Spleen (tissue), 11 donors: Measurements from ENCODE around the gene DENND1A. TPM values are rescaled to one million over a fixed set of nuclear protein-coding genes. Genes with fewer than 3 reads are reported as not detected.

Experiments used
- DNase-seq: peaks from one replicate; pipeline ENCODE4 v3.0.0-alpha.2; 2020
- H3K27ac ChIP-seq, 8 donors: fragments of 200-600 bp; sonication (generic) in 7 of 8; 1 replicate in 4 of 8; 2 replicates in 4 of 8; pipeline versions ENCODE4 v1.5.0 to v1.8.0; 2016 to 2021; ENCODE audit warnings: inconsistent platforms in 4 of 8, mild to moderate bottlenecking in 4 of 8, moderate library complexity in 1 of 8
- H3K27me3 ChIP-seq, 7 donors: fragments of 200-600 bp; sonication (generic) in 6 of 7; replicated peaks in 1 of 7; 1 replicate in 4 of 7; 2 replicates in 3 of 7; pipeline versions ENCODE4 v1.5.0 to v1.8.0; 2016 to 2021; ENCODE audit warnings: inconsistent platforms in 3 of 7, mild to moderate bottlenecking in 1 of 7
- H3K36me3 ChIP-seq, 6 donors: fragments of 200-600 bp; sonication (generic) in 5 of 6; 1 replicate in 4 of 6; 2 replicates in 2 of 6; pipeline versions ENCODE4 v1.5.0 to v1.8.0; 2016 to 2021; ENCODE audit warnings: inconsistent platforms in 2 of 6
- H3K4me1 ChIP-seq, 6 donors: fragments of 200-600 bp; sonication (generic) in 5 of 6; 1 replicate in 3 of 6; 2 replicates in 3 of 6; pipeline versions ENCODE4 v1.5.0 to v1.8.0; 2016 to 2021; ENCODE audit warnings: inconsistent platforms in 3 of 6
- H3K4me3 ChIP-seq, 8 donors: fragments of 200-600 bp; sonication (generic) in 7 of 8; 1 replicate in 4 of 8; 2 replicates in 4 of 8; pipeline versions ENCODE4 v1.5.0 to v1.8.0; 2016 to 2021; ENCODE audit warnings: inconsistent platforms in 4 of 8, mild to moderate bottlenecking in 4 of 8, moderate library complexity in 2 of 8
- H3K9me3 ChIP-seq, 8 donors: fragments of 200-600 bp; sonication (generic) in 7 of 8; 1 replicate in 4 of 8; 2 replicates in 4 of 8; pipeline versions ENCODE4 v1.5.0 to v1.8.0; 2016 to 2021; ENCODE audit warnings: inconsistent platforms in 4 of 8
- CTCF ChIP-seq, 11 experiments: fragments of 200-600 bp in 7 of 11; fragments of 450-650 bp in 4 of 11; sonication (generic) in 4 of 11; IDR thresholded peaks in 8 of 11; conservative IDR thresholded peaks in 3 of 11; 1 replicate in 7 of 11; 2 replicates in 4 of 11; pipeline versions ENCODE4 v1.4.0 to v1.8.0; 2016 to 2021; ENCODE audit warnings: antibody characterized with exemption in 11 of 11, inconsistent platforms in 4 of 11, mild to moderate bottlenecking in 1 of 11
- POLR2A ChIP-seq, 3 donors: fragments of 450-650 bp; IDR thresholded peaks; one replicate each; pipeline ENCODE4 v1.5.1; 2017; ENCODE audit warnings: antibody characterized with exemption in 3 of 3, mild to moderate bottlenecking in 1 of 3
- POLR2AphosphoS5 ChIP-seq, 3 donors: sonication (generic); formaldehyde crosslinking; IDR thresholded peaks; one replicate each; pipeline ENCODE4 v1.5.1; 2017; ENCODE audit warnings: antibody characterized with exemption in 3 of 3
- WGBS, 5 donors: extraction: QIAGEN DNeasy Blood & Tissue Kit in 3 of 5; methylation state at CpG; one replicate each; pipeline versions ENCODE4 v1.1.5 to v1.1.7; 2013 to 2018; 5-methylcytosine and 5-hydroxymethylcytosine counted together
- intact Hi-C: fragments of 100-400 bp; cut with DNase I; formaldehyde crosslinking; loops from one replicate; pipeline ENCODE4 v1.15.0; 2023; ENCODE audit warnings: low total_unique reads
- polyA plus RNA-seq, 3 donors: library from polyadenylated mRNA; stranded (reverse); fragments of 200-250 nt; gene quantifications; one replicate each; pipeline ENCODE4 v1.2.1, GENCODE V29; 2013
- total RNA-seq, 7 donors: library from RNA; depleted of rRNA in 3 of 7; stranded (reverse); fragments of >200 nt in 3 of 7; fragmentation: NEBNext Ultra II Directional in 4 of 7; extraction: Animal tissue kit (Norgen Biotek cat#: 25700) in 4 of 7; gene quantifications; one replicate each; pipeline versions ENCODE4 v1.1.0 to v1.2.1, GENCODE V29; 2016 to 2021
- donor health status: healthy with polysubstance abuse.
- donor health status: DM: no; HTN: no; CAD: no; lungs with moderate emphysema.
- donor health status: DM: no; HTN: no; CAD: no.
- donor health status: Bipolar disorder and iron deficiency.
- donor health status: healthy.
- donor health status: DM: no; HTN: no; CAD: no.
- donor health status: DM: yes; HTN: yes; CAD: no.

Gene DENND1A
- total and polyA plus RNA-seq, 10 donors = 5.4 to 59.3 (median 48.8) TPM

- intact Hi-C loops = no loop called here
- no peak overlapping the region for H3K27ac ChIP-seq
- peaks cover 0 to 39% (median 17%) of the 10 kb centered on the region in 6 donors for H3K4me1 ChIP-seq
- WGBS, 5 donors = 92 to 98% (median 94%) methylated on average over 6 of the region's 6 CpGs
- H3K9me3 ChIP-seq = no peaks in the 10 kb centered on the region
- H3K27me3 ChIP-seq = no peaks in the 10 kb centered on the region
- TF ChIP-seq POLR2A (IDR thresholded peaks at IDR 0.05) (no peak), POLR2AphosphoS5 (IDR thresholded peaks at IDR 0.05) (no peak), CTCF (IDR thresholded peaks at IDR 0.05 in 8 of 11, conservative IDR thresholded peaks at IDR 0.05 in 3 of 11) (no peak)
- H3K4me3 ChIP-seq = no peak overlapping the region
- H3K36me3 ChIP-seq = no peaks in the 10 kb centered on the region
- no peak for DNase-seq
Measured at GRCh38 chr9:123769719-123770118, 160.2 kb downstream of the DENND1A start.

DNA sequence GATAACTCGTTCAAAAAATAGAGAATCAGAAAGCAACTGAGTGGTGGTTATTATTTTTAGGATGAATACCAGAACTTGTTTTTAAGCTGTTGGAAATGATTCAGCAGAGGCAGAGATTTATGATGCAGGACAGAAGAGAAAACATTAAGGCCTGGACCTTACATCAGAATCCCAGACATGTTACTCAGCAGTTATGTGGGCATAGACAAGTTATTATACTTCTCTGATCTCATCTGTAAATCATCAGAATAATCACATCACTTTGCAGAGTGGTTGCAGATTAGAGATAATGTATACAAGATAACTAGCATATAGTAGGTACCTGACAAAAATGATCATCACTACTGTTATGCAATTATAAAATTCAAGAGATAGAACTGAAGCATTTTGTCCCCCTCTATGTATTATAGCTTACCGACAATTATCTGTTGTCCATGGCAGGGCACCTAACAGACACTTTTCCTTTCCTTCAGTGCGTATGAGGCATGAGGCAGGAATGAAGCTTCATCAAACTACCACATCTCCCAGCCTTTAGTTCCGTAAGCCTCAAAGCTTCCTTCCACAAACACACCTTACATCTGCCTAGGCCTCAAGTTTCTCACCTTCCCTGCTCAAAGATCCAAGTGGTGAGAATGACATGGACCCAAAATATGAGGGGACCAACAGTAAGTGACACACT, 165.9 kb downstream of the DENND1A start:
- intact Hi-C loops = no loop called here
- Histone ChIP-seq H3K36me3 (peaks cover 0 to 7% (median 0%) of the 10 kb centered on the region in 6 donors), H3K27ac (no peak overlapping the region), H3K4me3 (no peak overlapping the region), H3K4me1 (peaks cover 0 to 25% (median 13%) of the 10 kb centered on the region in 6 donors), H3K9me3 (no peaks in the 10 kb centered on the region), H3K27me3 (no peaks in the 10 kb centered on the region)
- no peak for TF ChIP-seq POLR2AphosphoS5 (IDR thresholded peaks at IDR 0.05)
- TF ChIP-seq POLR2A (IDR thresholded peaks at IDR 0.05) = no peak
- TF ChIP-seq CTCF (IDR thresholded peaks at IDR 0.05 in 8 of 11, conservative IDR thresholded peaks at IDR 0.05 in 3 of 11) = no peak
- no peak for DNase-seq
- 91 to 94% (median 93%) methylated on average over 4 of the region's 4 CpGs for WGBS, 5 donors

GRCh38 chr9:123761905-123762605, 167.9 kb downstream of the DENND1A start:
- Histone ChIP-seq H3K4me3 (no peak overlapping the region), H3K9me3 (no peaks in the 10 kb centered on the region), H3K27me3 (no peaks in the 10 kb centered on the region), H3K36me3 (peaks cover 0 to 13% (median 2%) of the 10 kb centered on the region in 6 donors), H3K4me1 (peaks cover 0 to 37% (median 22%) of the 10 kb centered on the region in 6 donors), H3K27ac (peak overlapping the region in 6 of 8 donors; percentile 3 to 31 (median 21))
- DNase-seq = no peak
- intact Hi-C loops = no loop called here
- TF ChIP-seq POLR2A (IDR thresholded peaks at IDR 0.05) (no peak), CTCF (IDR thresholded peaks at IDR 0.05 in 8 of 11, conservative IDR thresholded peaks at IDR 0.05 in 3 of 11) (no peak), POLR2AphosphoS5 (IDR thresholded peaks at IDR 0.05) (no peak)
- 72 to 86% (median 81%) methylated on average over 4 of the region's 4 CpGs for WGBS, 5 donors

DNA sequence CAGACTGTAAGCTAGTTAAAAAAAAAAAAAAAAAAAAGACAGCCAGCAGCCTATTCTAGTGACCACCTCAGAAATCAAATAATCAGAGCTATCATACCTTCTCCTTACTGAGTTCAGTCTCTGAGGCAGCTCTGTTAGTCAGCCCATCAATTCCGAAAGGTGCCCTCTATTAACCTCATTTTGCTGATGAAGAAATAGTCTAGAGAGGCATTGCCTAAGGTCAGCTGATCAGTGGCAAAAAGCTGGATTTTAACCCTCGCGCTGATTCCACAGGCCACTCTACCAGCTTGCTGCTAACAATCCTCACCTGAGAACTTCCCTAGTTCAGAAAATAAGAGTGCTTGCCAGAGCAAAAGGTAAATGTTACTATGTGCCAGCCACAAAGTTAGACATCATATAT, 172.0 kb downstream of the DENND1A start:
- DNase-seq = no peak
- Histone ChIP-seq H3K4me1 (peaks cover 3 to 56% (median 29%) of the 10 kb centered on the region in 6 donors), H3K27me3 (no peaks in the 10 kb centered on the region), H3K36me3 (peaks cover 0 to 27% (median 5%) of the 10 kb centered on the region in 6 donors), H3K4me3 (no peak overlapping the region), H3K9me3 (no peaks in the 10 kb centered on the region), H3K27ac (peak overlapping the region in 1 of 8 donors; percentile 10)
- 67 to 82% (median 80%) methylated on average over 3 of the region's 3 CpGs for WGBS, 5 donors
- intact Hi-C loops = no loop called here
- TF ChIP-seq POLR2A (IDR thresholded peaks at IDR 0.05) = no peak
- TF ChIP-seq POLR2AphosphoS5 (IDR thresholded peaks at IDR 0.05) = no peak
- TF ChIP-seq CTCF (IDR thresholded peaks at IDR 0.05 in 8 of 11, conservative IDR thresholded peaks at IDR 0.05 in 3 of 11) = no peak
